HG03159 (cell line): Measurements from ENCODE around the gene PTGDR2.

Source experiments
- ATAC-seq: cut with Tn5 transposase; IDR thresholded peaks from one replicate; pipeline ENCODE4 v1.9.1; 2021; ENCODE audit warnings: mild to moderate bottlenecking, moderate library complexity; ENCODE audit not compliant: unreplicated experiment

PTGDR2 gene

GRCh38 chr11:60816590-60817157 lies 39.1 kb downstream of the PTGDR2 start:
- no peak for ATAC-seq

DNA sequence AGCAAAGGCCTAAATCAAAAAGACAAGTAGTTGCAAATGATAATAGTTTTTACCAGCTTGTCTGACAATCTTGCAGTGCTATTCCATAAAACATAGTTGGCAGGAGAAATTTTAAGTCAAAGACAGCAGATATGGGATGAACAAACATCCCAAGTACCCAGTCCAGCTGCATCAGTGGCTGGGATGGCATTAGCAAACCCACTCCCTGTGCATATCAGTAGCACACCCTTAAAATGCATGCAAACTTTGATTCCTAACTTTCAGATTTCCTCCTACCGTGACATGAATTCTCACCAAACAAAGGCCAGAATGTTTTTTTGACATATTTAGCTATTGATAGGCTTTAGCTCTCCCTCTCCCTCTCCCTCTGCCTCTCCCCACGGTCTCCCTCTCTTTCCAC lies 41.6 kb downstream of the PTGDR2 start:
- ATAC-seq, result no peak

DNA sequence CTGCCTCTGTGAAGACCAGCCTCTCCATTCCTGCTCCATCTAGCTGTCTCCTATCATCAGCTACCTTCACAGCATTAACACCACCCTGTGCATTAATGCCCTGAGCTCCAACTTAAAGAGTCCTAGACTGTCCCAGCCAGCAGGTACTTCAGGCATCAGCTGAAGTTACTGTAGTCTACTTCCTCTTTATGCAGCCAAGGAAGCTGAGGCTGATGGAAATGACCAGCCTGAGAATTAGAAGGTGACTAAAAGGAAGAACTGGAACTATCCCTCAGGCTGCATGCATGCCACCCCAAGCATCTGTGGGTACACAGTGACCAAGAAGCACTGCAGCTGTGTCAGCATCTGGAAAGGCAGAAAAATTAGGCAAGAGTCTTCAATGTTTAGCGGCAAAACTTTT lies 42.4 kb downstream of the PTGDR2 start:
- ATAC-seq, result no peak

GRCh38 chr11:60810569-60810968 lies 45.2 kb downstream of the PTGDR2 start:
- no peak for ATAC-seq

DNA sequence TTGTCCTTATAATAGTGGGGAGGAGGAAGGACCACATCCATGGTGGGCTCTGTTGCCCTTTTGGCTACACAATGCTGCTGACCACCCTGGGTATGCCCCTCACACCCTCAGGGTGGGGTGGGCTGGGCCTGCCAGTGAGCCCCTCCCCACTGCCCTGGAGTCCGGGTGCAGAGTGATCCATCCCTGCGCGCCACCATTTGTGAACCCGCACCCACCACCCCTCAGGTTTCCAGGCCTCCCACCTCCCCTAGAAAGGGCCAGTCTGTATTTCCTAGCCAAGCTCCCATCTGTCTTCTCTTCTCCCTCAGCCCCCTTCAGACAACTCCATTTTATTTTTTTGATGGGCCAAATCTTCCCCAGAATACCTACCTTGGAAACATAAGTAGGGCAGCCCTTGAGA lies 45.6 kb downstream of the PTGDR2 start:
- ATAC-seq, result no peak

DNA sequence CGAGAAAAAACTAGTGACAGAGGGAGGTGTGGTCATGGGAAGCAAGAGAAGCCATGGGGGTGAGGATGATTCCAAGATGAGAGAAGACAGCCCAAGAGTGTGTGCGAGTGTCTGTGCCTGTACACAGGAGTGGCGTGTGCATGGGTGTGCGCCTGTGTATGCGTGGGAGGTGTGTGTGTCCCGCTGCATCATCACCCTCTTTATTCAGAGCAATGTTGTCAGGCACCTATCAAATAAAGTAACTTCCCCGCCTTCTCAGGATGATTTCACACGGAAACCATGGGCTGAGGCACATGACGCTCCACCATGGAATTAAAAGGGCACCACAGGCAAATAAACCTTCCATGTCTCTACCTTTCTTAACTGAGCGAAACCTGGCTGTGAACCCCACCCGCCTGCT lies 46.1 kb downstream of the PTGDR2 start:
- ATAC-seq, result no peak

- ATAC-seq, result no peak
Measured at GRCh38 chr11:60809249-60809648, 46.5 kb downstream of the PTGDR2 start.

- no peak for ATAC-seq
Measured at GRCh38 chr11:60803273-60803936, 52.3 kb downstream of the PTGDR2 start.

GRCh38 chr11:60801194-60801593 lies 54.6 kb downstream of the PTGDR2 start:
- no peak for ATAC-seq
